Measurements from ENCODE around the gene MS4A4E. TPM values are rescaled to one million over a fixed set of nuclear protein-coding genes. Genes with fewer than 3 reads are reported as not detected.
"Not testable (repeated sequence)": the region's sequence is repeated elsewhere in the genome, so short reads cannot be mapped to it uniquely, and the experiment has no call there.

MS4A4E gene
- total and polyA plus RNA-seq, 2 of the 8 experiments (the other 6 are each of a cell fraction or from before 2014, with no cell fraction given) = not detected

DNA sequence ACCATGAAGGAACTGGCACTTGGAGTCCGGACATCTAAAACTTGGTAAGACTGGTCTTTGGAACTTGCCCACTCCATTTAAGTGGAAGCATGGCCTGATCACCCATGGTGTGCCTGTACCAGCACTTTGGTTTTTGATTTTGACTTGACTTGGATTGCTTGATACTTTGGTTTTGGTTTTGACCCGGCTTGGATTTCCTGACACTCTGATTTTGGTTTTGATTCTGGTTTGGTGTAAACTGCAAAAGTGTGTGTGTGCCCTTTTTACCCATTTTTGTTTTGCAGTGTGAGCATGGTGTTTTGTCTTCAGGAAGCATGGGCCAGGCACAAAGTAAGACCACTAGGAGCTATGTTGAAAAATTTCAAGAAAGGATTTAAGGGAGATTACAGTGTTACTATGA lies 56.8 kb downstream of the MS4A4E start:
- WGBS, 2 experiments (ENCODE audit: extremely low coverage in 1 of 2, insufficient coverage in 1 of 2, insufficient read length in 1 of 2, insufficient replicate concordance in 2 of 2, low coverage in 1 of 2, low lambda C conversion rate in 2 of 2, missing lambda C conversion rate in 1 of 2) = 91% methylated on average over 2 of the region's 2 CpGs; no CpG with 5 or more reads in 1 of the 2 experiments
- H2BK20ac ChIP-seq (ENCODE audit: low read length); H3K36me3 ChIP-seq (ENCODE audit: control insufficient read depth in 2 of 4, insufficient read depth in 4 of 4, low read length in 3 of 4); H3K56ac ChIP-seq (replicated peaks; ENCODE audit: insufficient read length, low read depth, low read length); H3K18ac ChIP-seq (ENCODE audit: extremely low read depth, low read length); FAIRE-seq; H2BK12ac ChIP-seq (ENCODE audit: low read depth, low read length); H4K91ac ChIP-seq (replicated peaks; ENCODE audit: insufficient read length, low read length); H2BK120ac ChIP-seq (replicated peaks; ENCODE audit: low read depth, low read length); H3K79me1 ChIP-seq (ENCODE audit: low read depth, low read length); H3K9me3 ChIP-seq (ENCODE audit: insufficient read depth in 2 of 2, low read depth in 1 of 2, low read length in 1 of 2); H3K14ac ChIP-seq (ENCODE audit: insufficient read length); H2BK15ac ChIP-seq (ENCODE audit: low read length); H3K4me2 ChIP-seq (ENCODE audit: insufficient read depth in 1 of 2, low read depth in 2 of 2, low read length in 2 of 2); H4K20me1 ChIP-seq (replicated peaks in 1 of 2; ENCODE audit: control insufficient read depth in 1 of 2, insufficient read depth in 2 of 2, low read length in 2 of 2); H2AK5ac ChIP-seq (ENCODE audit: low read depth, low read length); DNase-seq (ENCODE audit: low read depth in 1 of 2, low spot score in 2 of 2); H3K27me3 ChIP-seq (replicated peaks in 1 of 4; ENCODE audit: control insufficient read depth in 3 of 4, extremely low read depth in 1 of 4, insufficient read depth in 3 of 4, low read length in 3 of 4); POLR2A ChIA-PET (ENCODE audit: partially characterized antibody); H3K4me1 ChIP-seq (replicated peaks in 1 of 4; ENCODE audit: control insufficient read depth in 3 of 4, insufficient read depth in 4 of 4, low read length in 3 of 4); H3K9ac ChIP-seq (replicated peaks in 1 of 4; ENCODE audit: extremely low read depth in 1 of 4, low read depth in 3 of 4, low read length in 3 of 4); H3K79me2 ChIP-seq (ENCODE audit: control insufficient read depth in 1 of 2, insufficient read depth in 2 of 2, low read length in 2 of 2); H3K23me2 ChIP-seq (ENCODE audit: low read depth, low read length); H3K4ac ChIP-seq (replicated peaks; ENCODE audit: insufficient read length, low read depth, low read length); H2AFZ ChIP-seq (ENCODE audit: low read length); H3K27ac ChIP-seq (ENCODE audit: low read depth, low read length); H4K8ac ChIP-seq (ENCODE audit: extremely low read depth, insufficient read depth, low read length); H3K23ac ChIP-seq (ENCODE audit: insufficient read length); H3K4me3 ChIP-seq (ENCODE audit: extremely low read depth in 1 of 4, insufficient read depth in 2 of 4, low read depth in 3 of 4, low read length in 4 of 4); H2BK5ac ChIP-seq (ENCODE audit: low read depth, low read length); H4K5ac ChIP-seq (ENCODE audit: insufficient read length, low read depth, low read length): not testable (repeated sequence)
- CTCF ChIA-PET (ENCODE audit: partially characterized antibody) = interaction anchor here (1.2 kb wide), 1 partner anchor 79 kb away, joined by 3 read pairs; no protein-coding TSS in a partner anchor

DNA sequence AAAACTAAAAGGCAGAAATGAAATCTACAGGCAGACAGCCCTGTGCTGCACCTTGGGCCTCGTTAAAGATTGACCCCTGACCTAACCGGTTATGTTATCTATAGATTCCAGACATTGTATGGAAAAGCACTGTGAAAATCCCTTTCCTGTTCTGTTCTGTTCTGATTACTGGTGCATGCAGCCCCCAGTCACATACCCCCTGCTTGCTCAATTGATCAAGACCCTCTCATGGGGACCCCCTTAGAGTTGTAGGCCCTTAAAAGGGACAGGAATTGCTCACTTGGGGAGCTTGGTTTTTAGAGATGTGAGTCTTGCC lies 57.5 kb downstream of the MS4A4E start:
- H3K4me1 ChIP-seq (replicated peaks in 1 of 4; ENCODE audit: control insufficient read depth in 3 of 4, insufficient read depth in 4 of 4, low read length in 3 of 4); H3K23ac ChIP-seq (ENCODE audit: insufficient read length); H3K36me3 ChIP-seq (ENCODE audit: control insufficient read depth in 2 of 4, insufficient read depth in 4 of 4, low read length in 3 of 4); H3K56ac ChIP-seq (replicated peaks; ENCODE audit: insufficient read length, low read depth, low read length); H4K20me1 ChIP-seq (replicated peaks in 1 of 2; ENCODE audit: control insufficient read depth in 1 of 2, insufficient read depth in 2 of 2, low read length in 2 of 2); H3K79me1 ChIP-seq (ENCODE audit: low read depth, low read length); H3K4me2 ChIP-seq (ENCODE audit: insufficient read depth in 1 of 2, low read depth in 2 of 2, low read length in 2 of 2); H3K4ac ChIP-seq (replicated peaks; ENCODE audit: insufficient read length, low read depth, low read length); DNase-seq (ENCODE audit: low read depth in 1 of 2, low spot score in 2 of 2); FAIRE-seq; H3K9ac ChIP-seq (replicated peaks in 1 of 4; ENCODE audit: extremely low read depth in 1 of 4, low read depth in 3 of 4, low read length in 3 of 4); H3K79me2 ChIP-seq (ENCODE audit: control insufficient read depth in 1 of 2, insufficient read depth in 2 of 2, low read length in 2 of 2); H3K4me3 ChIP-seq (ENCODE audit: extremely low read depth in 1 of 4, insufficient read depth in 2 of 4, low read depth in 3 of 4, low read length in 4 of 4); H3K18ac ChIP-seq (ENCODE audit: extremely low read depth, low read length); H2BK15ac ChIP-seq (ENCODE audit: low read length); H3K9me3 ChIP-seq (ENCODE audit: insufficient read depth in 2 of 2, low read depth in 1 of 2, low read length in 1 of 2); H3K27me3 ChIP-seq (replicated peaks in 1 of 4; ENCODE audit: control insufficient read depth in 3 of 4, extremely low read depth in 1 of 4, insufficient read depth in 3 of 4, low read length in 3 of 4); H4K91ac ChIP-seq (replicated peaks; ENCODE audit: insufficient read length, low read length); H4K8ac ChIP-seq (ENCODE audit: extremely low read depth, insufficient read depth, low read length); H3K23me2 ChIP-seq (ENCODE audit: low read depth, low read length); H2AFZ ChIP-seq (ENCODE audit: low read length); H3K14ac ChIP-seq (ENCODE audit: insufficient read length); H2AK5ac ChIP-seq (ENCODE audit: low read depth, low read length); H2BK120ac ChIP-seq (replicated peaks; ENCODE audit: low read depth, low read length); H2BK5ac ChIP-seq (ENCODE audit: low read depth, low read length); POLR2A ChIA-PET (ENCODE audit: partially characterized antibody); H4K5ac ChIP-seq (ENCODE audit: insufficient read length, low read depth, low read length); H2BK12ac ChIP-seq (ENCODE audit: low read depth, low read length); H3K27ac ChIP-seq (ENCODE audit: low read depth, low read length); H2BK20ac ChIP-seq (ENCODE audit: low read length): not testable (repeated sequence)
- WGBS, 2 experiments (ENCODE audit: extremely low coverage in 1 of 2, insufficient coverage in 1 of 2, insufficient read length in 1 of 2, insufficient replicate concordance in 2 of 2, low coverage in 1 of 2, low lambda C conversion rate in 2 of 2, missing lambda C conversion rate in 1 of 2) = 87% methylated on average over 2 of the region's 2 CpGs; no CpG with 5 or more reads in 1 of the 2 experiments
- CTCF ChIA-PET (ENCODE audit: partially characterized antibody) = interaction anchor here (1.2 kb wide), 1 partner anchor 80 kb away, joined by 3 read pairs; no protein-coding TSS in a partner anchor
